ENCODE results near the gene GTPBP1. TPM values are rescaled to one million over a fixed set of nuclear protein-coding genes. Genes with fewer than 3 reads are reported as not detected.

The GTPBP1 gene
- total and polyA plus RNA-seq, 11 donors, result 15.6 to 45.3 (median 28.1) TPM

- intact Hi-C loops (cut with DNase I), result loop anchor here in 3 of 10 donors (5.0 kb wide), 2 partner anchors 37 to 47 kb away; partner anchors contain the start of gene GTPBP1 (in 2 of the 3)
- Histone ChIP-seq H3K4me1 (peaks cover 0 to 65% (median 27%) of the 10 kb centered on the region in 12 donors), H3K4me3 (peak overlapping the region; percentile 34 to 92 (median 72)), H3K27me3 (no peaks in the 10 kb centered on the region), H3K36me3 (peaks cover 0 to 40% (median 32%) of the 10 kb centered on the region in 9 donors), H3K9me3 (no peaks in the 10 kb centered on the region), H3K27ac (peak overlapping the region; percentile 92 to 99 (median 97))
- peak in 4 of 5 donors; percentile 45 to 60 (median 49) for DNase-seq
- TF ChIP-seq POLR2A (IDR thresholded peaks at IDR 0.05) (no peak), CTCF (IDR thresholded peaks at IDR 0.05) (no peak)
- peak; percentile 1 to 36 (median 6) for ATAC-seq
- WGBS, 4 donors, result 8 to 14% (median 13%) methylated on average over 12 of the region's 12 CpGs
Observed at GRCh38 chr22:38754751-38755154, 49.0 kb downstream of the GTPBP1 start.

GRCh38 chr22:38755155-38755910, 49.6 kb downstream of the GTPBP1 start:
- Histone ChIP-seq H3K36me3 (peaks cover 0 to 34% (median 26%) of the 10 kb centered on the region in 9 donors), H3K27me3 (no peaks in the 10 kb centered on the region), H3K4me1 (peaks cover 0 to 62% (median 27%) of the 10 kb centered on the region in 12 donors), H3K9me3 (no peaks in the 10 kb centered on the region), H3K4me3 (peak overlapping the region; percentile 34 to 92 (median 72)), H3K27ac (peak overlapping the region; percentile 92 to 99 (median 97))
- 0 to 2% (median 1%) methylated on average over 13 to 74 of the region's 74 CpGs for WGBS, 4 donors
- ATAC-seq (peak; percentile 82 to 88 (median 88)), DNase-seq (peak; percentile 92 to 97 (median 95))
- intact Hi-C loops (cut with DNase I), result loop anchor here in 1 of 10 donors (5.0 kb wide), 1 partner anchor 48 kb away; the partner anchor contains the start of gene GTPBP1
- TF ChIP-seq POLR2A (IDR thresholded peaks at IDR 0.05) (peak in 1 of 2 donors; percentile 45), CTCF (IDR thresholded peaks at IDR 0.05) (no peak)

GRCh38 chr22:38755911-38756532, 50.3 kb downstream of the GTPBP1 start, which contains the start of gene SUN2:
Gene SUN2 (minus strand): TSS chr22:38755998. CDS start chr22:38752628, 3,370 bp downstream.
- Histone ChIP-seq H3K9me3 (no peaks in the 10 kb centered on the region), H3K36me3 (peaks cover 0 to 27% (median 20%) of the 10 kb centered on the region in 9 donors), H3K27me3 (no peaks in the 10 kb centered on the region), H3K27ac (peak within 1 kb of the TSS; percentile 92 to 99 (median 97)), H3K4me1 (peaks cover 0 to 55% (median 27%) of the 10 kb centered on the region in 12 donors), H3K4me3 (peak within 1 kb of the TSS; percentile 34 to 92 (median 72))
- ATAC-seq (peak; percentile 76 to 88 (median 87)), DNase-seq (peak; percentile 95 to 98 (median 96))
- 1 to 4% (median 1%) methylated on average over 5 to 68 of the region's 68 CpGs for WGBS, 4 donors
- peak in 1 of 2 donors; percentile 78 for TF ChIP-seq POLR2A (IDR thresholded peaks at IDR 0.05)
- TF ChIP-seq CTCF (IDR thresholded peaks at IDR 0.05), result peak in 1 of 12 donors; percentile 9
- intact Hi-C loops (cut with DNase I), result loop anchor here in 1 of 10 donors (5.0 kb wide), 1 partner anchor 49 kb away; the partner anchor contains the start of gene GTPBP1

Data from heart left ventricle (tissue), 16 donors.